Stomach (tissue), 9 donors: ENCODE data around the gene BRD7. TPM values are rescaled to one million over a fixed set of nuclear protein-coding genes. Genes with fewer than 3 reads are reported as not detected.

Source experiments
- DNase-seq, 2 donors: peaks; one replicate each; pipeline versions ENCODE4 v3.0.0 to v3.0.0-alpha.2; 2013 to 2019
- H3K27ac ChIP-seq, 5 donors: fragments of 200-600 bp in 4 of 5; sonication (generic) in 4 of 5; one replicate each; pipeline ENCODE4 v1.5.1; 2013 to 2019; ENCODE audit warnings: mild to moderate bottlenecking in 1 of 5, moderate library complexity in 1 of 5
- H3K27me3 ChIP-seq, 3 donors: fragments of 200-600 bp; sonication (generic); one replicate each; pipeline ENCODE4 v1.5.1; 2017 to 2019; ENCODE audit warnings: mixed run types in 1 of 3
- H3K36me3 ChIP-seq, 4 donors: fragments of 200-600 bp; sonication (generic); 1 replicate in 3 of 4; 2 replicates in 1 of 4; pipeline ENCODE4 v1.5.1; 2016 to 2019
- H3K4me1 ChIP-seq, 4 donors: fragments of 200-600 bp; sonication (generic); one replicate each; pipeline ENCODE4 v1.5.1; 2016 to 2019
- H3K4me3 ChIP-seq, 4 donors: fragments of 200-600 bp; sonication (generic) in 3 of 4; one replicate each; pipeline ENCODE4 v1.5.1; 2016 to 2019; ENCODE audit warnings: mild to moderate bottlenecking in 1 of 4
- H3K9me3 ChIP-seq, 4 donors: fragments of 200-600 bp; sonication (generic); one replicate each; pipeline ENCODE4 v1.5.1; 2016 to 2019
- EP300 ChIP-seq: sonication (generic); formaldehyde crosslinking; IDR thresholded peaks from one replicate; pipeline ENCODE4 v1.6.1; 2017; ENCODE audit warnings: antibody characterized with exemption
- POLR2A ChIP-seq, 4 donors: fragments of 450-650 bp; IDR thresholded peaks; one replicate each; pipeline ENCODE4 v1.6.1; 2016; ENCODE audit warnings: antibody characterized with exemption in 4 of 4, control low read depth in 2 of 4, mild to moderate bottlenecking in 1 of 4, moderate library complexity in 1 of 4
- POLR2AphosphoS5 ChIP-seq, 3 donors: sonication (generic); formaldehyde crosslinking; IDR thresholded peaks; one replicate each; pipeline ENCODE4 v1.6.1; 2016; ENCODE audit warnings: antibody characterized with exemption in 3 of 3
- WGBS, 5 donors: extraction: QIAGEN DNeasy Blood & Tissue Kit in 3 of 5; methylation state at CpG; one replicate each; pipeline versions ENCODE4 v1.1.5 to v1.1.7; 2013 to 2018; 5-methylcytosine and 5-hydroxymethylcytosine counted together
- intact Hi-C: fragments of 100-400 bp; cut with DNase I; formaldehyde crosslinking; loops from one replicate; pipeline ENCODE4 v1.15.1; 2023; ENCODE audit warnings: low total_unique reads
- polyA plus RNA-seq, 3 donors: library from polyadenylated mRNA; stranded (reverse); fragments of 200-250 nt; gene quantifications; one replicate each; pipeline ENCODE4 v1.2.3, GENCODE V29; 2013
- total RNA-seq, 5 donors: library from RNA; depleted of rRNA; stranded (reverse); fragments of >200 nt; gene quantifications; one replicate each; pipeline versions ENCODE4 v1.1.0 to v1.2.3, GENCODE V29; 2014 to 2016
- TF ChIP-seq, protein P1 (sequence below), 7 experiments: fragments of 450-650 bp in 4 of 7; fragments of 200-600 bp in 3 of 7; sonication (generic) in 3 of 7; IDR thresholded peaks; one replicate each; pipeline ENCODE4 v1.5.1; 2016 to 2019; ENCODE audit warnings: antibody characterized with exemption in 7 of 7, control low read depth in 2 of 7, mild to moderate bottlenecking in 1 of 7
- donor health status: healthy with polysubstance abuse.
- donor health status: Bipolar disorder and iron deficiency.
- donor health status: healthy.

Gene BRD7
- total and polyA plus RNA-seq, 8 donors = 9.3 to 71.8 (median 37.3) TPM

DNA sequence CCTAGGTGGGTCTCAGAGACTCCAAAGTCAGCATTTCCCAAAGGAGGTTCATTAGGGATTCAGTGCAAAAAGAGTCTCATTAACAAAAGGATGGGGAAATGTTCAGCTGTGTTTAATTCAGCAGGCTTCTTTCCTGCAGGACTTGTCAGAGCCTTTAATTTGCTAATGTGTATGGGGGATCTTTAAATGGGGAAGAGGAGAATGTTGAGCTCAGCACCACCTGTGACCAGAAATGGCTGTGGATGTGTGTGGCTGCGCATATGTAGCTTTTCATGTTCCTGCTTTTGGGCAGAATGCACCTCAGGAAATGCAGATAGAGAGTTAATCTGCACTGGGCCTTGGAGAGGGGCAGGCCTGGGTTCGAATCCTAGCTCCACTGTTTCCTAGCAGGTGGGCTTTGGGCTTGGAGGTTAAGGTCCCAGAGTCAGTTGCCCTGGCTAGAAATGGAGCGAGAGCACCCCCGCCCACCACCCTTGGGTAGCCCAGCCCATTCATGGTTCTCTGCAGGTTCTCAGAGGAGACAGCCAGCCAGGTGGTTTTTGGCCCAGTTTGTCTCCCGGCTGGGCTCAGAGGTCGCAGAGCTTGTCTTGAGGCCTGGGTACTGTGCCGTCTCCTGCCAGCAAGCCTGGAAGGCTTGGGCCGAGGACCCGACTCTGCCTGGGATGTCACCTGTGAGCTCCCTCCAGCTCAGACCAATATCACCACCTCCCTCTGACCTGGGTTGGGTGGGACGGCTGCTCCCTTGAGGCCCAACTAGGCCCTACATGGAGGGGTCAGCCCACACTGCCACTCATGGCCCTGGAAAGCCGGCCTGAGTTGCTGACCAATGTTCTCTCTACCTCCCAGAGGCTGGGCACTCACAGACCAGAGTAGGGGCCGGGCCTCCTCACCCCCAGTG is 93.1 kb downstream of the BRD7 start:
- Histone ChIP-seq H3K27ac (peak overlapping the region in 3 of 5 donors; percentile 72 to 84 (median 83)), H3K27me3 (no peaks in the 10 kb centered on the region), H3K36me3 (no peaks in the 10 kb centered on the region), H3K4me1 (peaks cover 0 to 73% (median 6%) of the 10 kb centered on the region in 4 donors), H3K4me3 (peak overlapping the region in 2 of 4 donors; percentile 34), H3K9me3 (no peaks in the 10 kb centered on the region)
- 56 to 84% (median 83%) methylated on average over 6 to 12 of the region's 12 CpGs for WGBS, 5 donors
- no peak for DNase-seq
- TF ChIP-seq, protein P1, sequence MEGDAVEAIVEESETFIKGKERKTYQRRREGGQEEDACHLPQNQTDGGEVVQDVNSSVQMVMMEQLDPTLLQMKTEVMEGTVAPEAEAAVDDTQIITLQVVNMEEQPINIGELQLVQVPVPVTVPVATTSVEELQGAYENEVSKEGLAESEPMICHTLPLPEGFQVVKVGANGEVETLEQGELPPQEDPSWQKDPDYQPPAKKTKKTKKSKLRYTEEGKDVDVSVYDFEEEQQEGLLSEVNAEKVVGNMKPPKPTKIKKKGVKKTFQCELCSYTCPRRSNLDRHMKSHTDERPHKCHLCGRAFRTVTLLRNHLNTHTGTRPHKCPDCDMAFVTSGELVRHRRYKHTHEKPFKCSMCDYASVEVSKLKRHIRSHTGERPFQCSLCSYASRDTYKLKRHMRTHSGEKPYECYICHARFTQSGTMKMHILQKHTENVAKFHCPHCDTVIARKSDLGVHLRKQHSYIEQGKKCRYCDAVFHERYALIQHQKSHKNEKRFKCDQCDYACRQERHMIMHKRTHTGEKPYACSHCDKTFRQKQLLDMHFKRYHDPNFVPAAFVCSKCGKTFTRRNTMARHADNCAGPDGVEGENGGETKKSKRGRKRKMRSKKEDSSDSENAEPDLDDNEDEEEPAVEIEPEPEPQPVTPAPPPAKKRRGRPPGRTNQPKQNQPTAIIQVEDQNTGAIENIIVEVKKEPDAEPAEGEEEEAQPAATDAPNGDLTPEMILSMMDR (IDR thresholded peaks at IDR 0.05) = no peak
- TF ChIP-seq POLR2AphosphoS5 (IDR thresholded peaks at IDR 0.05) (no peak), EP300 (no peak), POLR2A (IDR thresholded peaks at IDR 0.05) (no peak)
- intact Hi-C loops = no loop called here

DNA sequence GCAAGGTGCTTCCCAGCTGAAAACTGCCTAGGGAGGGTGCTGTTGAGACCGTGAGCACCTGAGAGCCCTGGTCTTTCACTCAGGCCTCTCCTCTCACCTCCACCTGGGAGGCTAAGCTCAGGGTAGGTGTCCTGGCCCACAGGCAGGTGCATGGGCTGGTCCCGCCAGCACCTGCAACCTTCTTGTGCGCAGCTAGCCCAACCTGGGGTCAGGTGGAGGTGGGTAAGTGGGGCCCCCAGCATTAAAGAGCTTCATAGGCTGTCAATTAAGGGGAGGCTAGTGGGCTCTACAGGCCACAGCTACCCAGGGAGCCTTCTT is 93.7 kb downstream of the BRD7 start:
- peaks cover 0 to 69% (median 5%) of the 10 kb centered on the region in 4 donors for H3K4me1 ChIP-seq
- H3K27ac ChIP-seq = peak overlapping the region in 4 of 5 donors; percentile 72 to 84 (median 78)
- H3K4me3 ChIP-seq = peak overlapping the region; percentile 18 to 35 (median 34)
- no peaks in the 10 kb centered on the region for H3K27me3 ChIP-seq
- peak in 1 of 2 donors; percentile 2 for DNase-seq
- TF ChIP-seq, protein P1 (IDR thresholded peaks at IDR 0.05) = no peak
- no peak for TF ChIP-seq POLR2AphosphoS5 (IDR thresholded peaks at IDR 0.05)
- TF ChIP-seq EP300 = no peak
- TF ChIP-seq POLR2A (IDR thresholded peaks at IDR 0.05) = no peak
- WGBS, 5 donors = 84 to 100% (median 88%) methylated on average over 3 of the region's 3 CpGs
- no peaks in the 10 kb centered on the region for H3K36me3 ChIP-seq
- no peaks in the 10 kb centered on the region for H3K9me3 ChIP-seq
- intact Hi-C loops = no loop called here

GRCh38 chr16:50274326-50275097 is 94.3 kb downstream of the BRD7 start:
- Histone ChIP-seq H3K27ac (peak overlapping the region; percentile 43 to 84 (median 74)), H3K36me3 (no peaks in the 10 kb centered on the region), H3K4me1 (peaks cover 0 to 64% (median 4%) of the 10 kb centered on the region in 4 donors), H3K4me3 (peak overlapping the region; percentile 18 to 35 (median 34)), H3K27me3 (no peaks in the 10 kb centered on the region), H3K9me3 (no peaks in the 10 kb centered on the region)
- TF ChIP-seq POLR2A (IDR thresholded peaks at IDR 0.05) (no peak), POLR2AphosphoS5 (IDR thresholded peaks at IDR 0.05) (no peak), EP300 (no peak)
- TF ChIP-seq, protein P1 (IDR thresholded peaks at IDR 0.05) = no peak
- peak in 1 of 2 donors; percentile 32 for DNase-seq
- 60 to 78% (median 76%) methylated on average over 11 to 18 of the region's 18 CpGs for WGBS, 5 donors
- intact Hi-C loops = no loop called here

GRCh38 chr16:50273888-50274325 is 94.9 kb downstream of the BRD7 start:
- TF ChIP-seq POLR2AphosphoS5 (IDR thresholded peaks at IDR 0.05) (no peak), POLR2A (IDR thresholded peaks at IDR 0.05) (no peak), EP300 (no peak)
- TF ChIP-seq, protein P1 (IDR thresholded peaks at IDR 0.05) = no peak
- no peaks in the 10 kb centered on the region for H3K36me3 ChIP-seq
- no peaks in the 10 kb centered on the region for H3K9me3 ChIP-seq
- intact Hi-C loops = no loop called here
- peak in 1 of 2 donors; percentile 36 for DNase-seq
- H3K27ac ChIP-seq = peak overlapping the region; percentile 26 to 84 (median 74)
- 53 to 69% (median 58%) methylated on average over 13 of the region's 13 CpGs for WGBS, 5 donors
- H3K27me3 ChIP-seq = no peaks in the 10 kb centered on the region
- H3K4me1 ChIP-seq = peaks cover 0 to 58% (median 1%) of the 10 kb centered on the region in 4 donors
- peak overlapping the region; percentile 18 to 35 (median 34) for H3K4me3 ChIP-seq
